ENCODE results near the gene USO1.

- no peak for TF ChIP-seq CTCF (IDR thresholded peaks at IDR 0.05; ENCODE audit: borderline replicate concordance, extremely low read depth, low read length, poor library complexity, severe bottlenecking)
- TF ChIP-seq EZH2 (IDR thresholded peaks at IDR 0.05; ENCODE audit: borderline replicate concordance, low read depth, low read length, severe bottlenecking) = no peak
Observed at GRCh38 chr4:75733369-75733768, 9.0 kb downstream of the USO1 start.
